ENCODE results near the gene MTRF1L. TPM values are rescaled to one million over a fixed set of nuclear protein-coding genes. Genes with fewer than 3 reads are reported as not detected.

Gene MTRF1L
- total and polyA plus RNA-seq, 2 of the 8 experiments (the other 6 are each of a cell fraction or from before 2014, with no cell fraction given), result 4.5 to 26.5 TPM

- Histone ChIP-seq H2AFZ (ENCODE audit: low read length) (no peak overlapping the region), H3K9ac (replicated peaks in 1 of 4; ENCODE audit: extremely low read depth in 1 of 4, low read depth in 3 of 4, low read length in 3 of 4) (no peak overlapping the region), H3K27ac (ENCODE audit: low read depth, low read length) (no peak overlapping the region), H3K23me2 (ENCODE audit: low read depth, low read length) (no peaks in the 10 kb centered on the region), H3K18ac (ENCODE audit: extremely low read depth, low read length) (no peak overlapping the region), H3K27me3 (replicated peaks in 1 of 4; ENCODE audit: control insufficient read depth in 3 of 4, extremely low read depth in 1 of 4, insufficient read depth in 3 of 4, low read length in 3 of 4) (no peaks in the 10 kb centered on the region), H2BK12ac (ENCODE audit: low read depth, low read length) (no peak overlapping the region), H3K79me2 (ENCODE audit: control insufficient read depth in 1 of 2, insufficient read depth in 2 of 2, low read length in 2 of 2) (no peaks in the 10 kb centered on the region), H3K4me2 (ENCODE audit: insufficient read depth in 1 of 2, low read depth in 2 of 2, low read length in 2 of 2) (no peak overlapping the region), H3K23ac (ENCODE audit: insufficient read length) (no peak overlapping the region), H3K36me3 (ENCODE audit: control insufficient read depth in 2 of 4, insufficient read depth in 4 of 4, low read length in 3 of 4) (no peaks in the 10 kb centered on the region), H4K91ac (replicated peaks; ENCODE audit: insufficient read length, low read length) (no peak overlapping the region), H4K20me1 (replicated peaks in 1 of 2; ENCODE audit: control insufficient read depth in 1 of 2, insufficient read depth in 2 of 2, low read length in 2 of 2) (no peaks in the 10 kb centered on the region), H3K4ac (replicated peaks; ENCODE audit: insufficient read length, low read depth, low read length) (no peak overlapping the region), H4K8ac (ENCODE audit: extremely low read depth, insufficient read depth, low read length) (no peak overlapping the region), H2BK20ac (ENCODE audit: low read length) (no peak overlapping the region), H3K4me1 (replicated peaks in 1 of 4; ENCODE audit: control insufficient read depth in 3 of 4, insufficient read depth in 4 of 4, low read length in 3 of 4) (no peaks in the 10 kb centered on the region; a peak in 1 of 7 replicates), H2AK5ac (ENCODE audit: low read depth, low read length) (no peak overlapping the region), H2BK120ac (replicated peaks; ENCODE audit: low read depth, low read length) (no peak overlapping the region), H3K9me3 (ENCODE audit: insufficient read depth in 2 of 2, low read depth in 1 of 2, low read length in 1 of 2) (no peaks in the 10 kb centered on the region), H3K4me3 (ENCODE audit: extremely low read depth in 1 of 4, insufficient read depth in 2 of 4, low read depth in 3 of 4, low read length in 4 of 4) (no peak overlapping the region), H4K5ac (ENCODE audit: insufficient read length, low read depth, low read length) (no peak overlapping the region), H3K56ac (replicated peaks; ENCODE audit: insufficient read length, low read depth, low read length) (no peak overlapping the region), H3K14ac (ENCODE audit: insufficient read length) (no peak overlapping the region), H2BK15ac (ENCODE audit: low read length) (no peak overlapping the region), H2BK5ac (ENCODE audit: low read depth, low read length) (no peak overlapping the region), H3K79me1 (ENCODE audit: low read depth, low read length) (no peaks in the 10 kb centered on the region)
- DNase-seq (ENCODE audit: low read depth in 1 of 2, low spot score in 2 of 2), result no peak
- no peak for FAIRE-seq
- CTCF ChIA-PET (ENCODE audit: partially characterized antibody), result interaction anchor here (1.3 to 7.6 kb wide), 5 partner anchors 12 to 78 kb away, joined by 3 to 33 read pairs (median 5); no protein-coding TSS in a partner anchor
- POLR2A ChIA-PET (ENCODE audit: partially characterized antibody), result no interaction called here
- TF ChIP-seq, protein P1, sequence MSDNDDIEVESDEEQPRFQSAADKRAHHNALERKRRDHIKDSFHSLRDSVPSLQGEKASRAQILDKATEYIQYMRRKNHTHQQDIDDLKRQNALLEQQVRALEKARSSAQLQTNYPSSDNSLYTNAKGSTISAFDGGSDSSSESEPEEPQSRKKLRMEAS (IDR thresholded peaks at IDR 0.05), result no peak
- TF ChIP-seq ZNF274 (IDR thresholded peaks at IDR 0.05; ENCODE audit: borderline replicate concordance, extremely low read depth, low read length) (no peak), SIRT6 (IDR thresholded peaks at IDR 0.05; ENCODE audit: low read length) (no peak), TCF12 (IDR thresholded peaks at IDR 0.05; ENCODE audit: low read depth, low read length) (no peak), SP1 (IDR thresholded peaks at IDR 0.05; ENCODE audit: low read depth, low read length) (no peak), EZH2 (IDR thresholded peaks at IDR 0.05; ENCODE audit: low read depth, low read length, severe bottlenecking) (no peak)
Observed at GRCh38 chr6:152941746-152942145, 60.8 kb downstream of the MTRF1L start.

Data from H1 (cell line).